ENCODE measurements around the gene ZNF793.

GRCh38 chr19:37492213-37492612 lies 14.5 kb upstream of the ZNF793 start:
- TF ChIP-seq CTCF (IDR thresholded peaks at IDR 0.05) (no peak), POLR2A (IDR thresholded peaks at IDR 0.05) (no peak)

Data from adrenal gland (tissue), 5 donors.